PC-9 (cell line): Measurements from ENCODE around the gene FANK1. TPM values are rescaled to one million over a fixed set of nuclear protein-coding genes. Genes with fewer than 3 reads are reported as not detected.

ENCODE experiments used
- BruUV-seq: library from RNA; stranded (reverse); fragments of 400-500 nt; replicated peaks from 2 replicates; lab custom pipeline; 2021; lab: Mats Ljungman, UMichigan
- CTCF ChIA-PET: fragments of 300-600 bp; sonication (Branson Sonifier 250); formaldehyde crosslinking; loops from one replicate; lab custom pipeline; 2022; ENCODE audit warnings: antibody characterized with exemption; lab: Charles Lee
- POLR2A ChIA-PET: fragments of 300-600 bp; sonication (Branson Sonifier 250); formaldehyde crosslinking; loops from one replicate; lab custom pipeline; 2022; ENCODE audit warnings: antibody characterized with exemption; ENCODE audit not compliant: unreplicated experiment; lab: Charles Lee
- DNase-seq, 2 experiments: peaks; one replicate each; pipeline versions ENCODE4 v3.0.0 to v3.0.0-alpha.2; 2015 to 2022; ENCODE audit warnings: mixed read lengths in 1 of 2
- H2AFZ ChIP-seq: fragments of 200-600 bp; sonication (generic); 2 replicates; pipeline ENCODE4 v1.8.1; 2017; ENCODE audit warnings: antibody characterized with exemption
- H3F3A ChIP-seq: fragments of 200-600 bp; sonication (generic); 2 replicates; pipeline ENCODE4 v1.8.1; 2017; ENCODE audit warnings: antibody characterized with exemption, mild to moderate bottlenecking, low read depth; ENCODE audit not compliant: insufficient read depth
- H3K27ac ChIP-seq: fragments of 200-600 bp; sonication (generic); 2 replicates; pipeline ENCODE4 v1.6.1; 2016; ENCODE audit warnings: mixed run types
- H3K27me3 ChIP-seq: fragments of 200-600 bp; sonication (generic); 2 replicates; pipeline ENCODE4 v1.6.1; 2016; ENCODE audit warnings: low read depth, mixed run types; ENCODE audit not compliant: insufficient read depth
- H3K36me3 ChIP-seq: fragments of 200-600 bp; sonication (generic); 2 replicates; pipeline ENCODE4 v1.6.1; 2016; ENCODE audit warnings: low read depth, mixed run types
- H3K4me1 ChIP-seq: fragments of 200-600 bp; sonication (generic); replicated peaks from 2 replicates; pipeline ENCODE4 v1.6.1; 2016; ENCODE audit warnings: mixed run types; ENCODE audit not compliant: insufficient read depth
- H3K4me2 ChIP-seq: fragments of 200-600 bp; sonication (generic); 2 replicates; pipeline ENCODE4 v1.6.1; 2017; ENCODE audit warnings: mixed run types
- H3K4me3 ChIP-seq: fragments of 200-600 bp; sonication (generic); 2 replicates; pipeline ENCODE4 v1.6.1; 2016; ENCODE audit warnings: mixed run types
- H3K79me2 ChIP-seq: fragments of 200-600 bp; sonication (generic); 2 replicates; pipeline ENCODE4 v1.6.1; 2017; ENCODE audit warnings: low read depth, mixed run types
- H3K9me2 ChIP-seq: fragments of 200-600 bp; sonication (generic); 2 replicates; pipeline ENCODE4 v1.8.1; 2017; ENCODE audit warnings: mild to moderate bottlenecking; ENCODE audit not compliant: insufficient read depth
- H3K9me3 ChIP-seq: fragments of 200-600 bp; sonication (generic); 2 replicates; pipeline ENCODE4 v1.8.1; 2016; ENCODE audit warnings: low read depth; ENCODE audit not compliant: insufficient read depth
- H4K20me1 ChIP-seq: fragments of 200-600 bp; sonication (generic); 2 replicates; pipeline ENCODE4 v1.8.1; 2017; ENCODE audit not compliant: insufficient read depth
- CTCF ChIP-seq: fragments of 200-600 bp; sonication (generic); conservative IDR thresholded peaks from 2 replicates; pipeline ENCODE4 v1.6.1; 2017; ENCODE audit warnings: mixed run types, antibody characterized with exemption, mild to moderate bottlenecking, moderate library complexity
- EZH2 ChIP-seq: fragments of 200-600 bp; sonication (generic); IDR thresholded peaks from 2 replicates; pipeline ENCODE4 v1.8.0; 2017; ENCODE audit warnings: antibody characterized with exemption, low read depth
- intact Hi-C: fragments of 100-400 bp; cut with micrococcal nuclease; formaldehyde crosslinking; loops from one replicate; pipeline ENCODE4 v1.10.0; 2022; ENCODE audit not compliant: unreplicated experiment
- total RNA-seq: library from RNA; stranded (reverse); gene quantifications from 2 replicates; pipeline ENCODE4 v1.2.3, GENCODE V29; 2021

The FANK1 gene
- total RNA-seq, 1 experiment from 2014 or later, result 21.4 TPM

DNA sequence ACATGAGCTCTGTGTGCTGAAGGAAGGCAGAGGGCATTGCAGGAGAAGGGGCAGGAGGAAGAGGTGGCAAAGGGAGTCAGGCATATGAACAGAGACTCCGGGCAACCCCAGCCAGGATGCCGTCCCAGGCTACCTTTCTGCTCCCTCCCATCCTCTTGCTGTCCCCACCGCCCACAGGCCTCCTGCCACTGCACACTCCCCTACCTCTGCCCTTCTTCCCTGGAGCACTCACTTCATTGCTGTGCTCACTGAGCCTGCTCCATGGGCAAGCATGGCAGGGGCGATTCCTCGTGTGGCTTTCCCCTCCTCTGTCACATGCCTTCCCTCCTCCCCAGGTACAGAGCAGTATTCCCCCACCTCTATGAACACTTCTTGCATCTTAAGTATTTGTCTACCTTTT lies 93.4 kb downstream of the FANK1 start:
- intact Hi-C loops, result no loop called here
- no peaks in the 10 kb centered on the region for H3K4me1 ChIP-seq
- ChIA-PET CTCF (no interaction called here), POLR2A (no interaction called here)
- H2AFZ ChIP-seq, result no peak overlapping the region
- H3K36me3 ChIP-seq, result no peaks in the 10 kb centered on the region
- H3K27ac ChIP-seq, result no peak overlapping the region
- no peaks in the 10 kb centered on the region for H3K79me2 ChIP-seq
- no peak overlapping the region for H3K4me2 ChIP-seq
- DNase-seq, result no peak
- H3K4me3 ChIP-seq, result no peak overlapping the region
- H3K9me2 ChIP-seq, result no peaks in the 10 kb centered on the region
- TF ChIP-seq CTCF (no peak), EZH2 (no peak)
- no peaks in the 10 kb centered on the region for H3K9me3 ChIP-seq
- H3F3A ChIP-seq, result no peaks in the 10 kb centered on the region
- H3K27me3 ChIP-seq, result no peaks in the 10 kb centered on the region
- no peaks in the 10 kb centered on the region for H4K20me1 ChIP-seq
- BruUV-seq, result no TSS peak

GRCh38 chr10:125990974-125991373 lies 94.6 kb downstream of the FANK1 start:
- Histone ChIP-seq H4K20me1 (no peaks in the 10 kb centered on the region), H2AFZ (no peak overlapping the region), H3K36me3 (no peaks in the 10 kb centered on the region), H3K79me2 (no peaks in the 10 kb centered on the region), H3K27ac (no peak overlapping the region), H3K27me3 (no peaks in the 10 kb centered on the region), H3K4me2 (no peak overlapping the region), H3K4me1 (no peaks in the 10 kb centered on the region), H3F3A (no peaks in the 10 kb centered on the region), H3K4me3 (no peak overlapping the region), H3K9me2 (no peaks in the 10 kb centered on the region), H3K9me3 (no peaks in the 10 kb centered on the region)
- DNase-seq, result no peak
- TF ChIP-seq CTCF, result no peak
- TF ChIP-seq EZH2, result no peak
- intact Hi-C loops, result no loop called here
- BruUV-seq, result no TSS peak
- ChIA-PET CTCF (no interaction called here), POLR2A (no interaction called here)

GRCh38 chr10:125991392-125991791 lies 95.0 kb downstream of the FANK1 start:
- Histone ChIP-seq H3K27ac (no peak overlapping the region), H4K20me1 (no peaks in the 10 kb centered on the region), H3K4me3 (no peak overlapping the region), H2AFZ (no peak overlapping the region), H3K9me2 (no peaks in the 10 kb centered on the region), H3K79me2 (no peaks in the 10 kb centered on the region), H3K9me3 (no peaks in the 10 kb centered on the region), H3F3A (no peaks in the 10 kb centered on the region), H3K27me3 (no peaks in the 10 kb centered on the region), H3K36me3 (no peaks in the 10 kb centered on the region), H3K4me2 (no peak overlapping the region), H3K4me1 (no peaks in the 10 kb centered on the region)
- CTCF ChIA-PET, result no interaction called here
- BruUV-seq, result no TSS peak
- TF ChIP-seq EZH2 (no peak), CTCF (no peak)
- no peak for DNase-seq
- intact Hi-C loops, result no loop called here
- POLR2A ChIA-PET, result no interaction called here
